NOMO-1 treated with DMSO at 0.1 percent for 48 hours (cell line): ENCODE results near the gene SEPTIN1.

Experiments
- DNase-seq: peaks from one replicate; lab custom pipeline; 2025; ENCODE audit not compliant: unreplicated experiment; lab: John Stamatoyannopoulos, UW

SEPTIN1 gene

GRCh38 chr16:30377050-30377811, 5.1 kb downstream of the SEPTIN1 start:
- peak; percentile 84 for DNase-seq

DNA sequence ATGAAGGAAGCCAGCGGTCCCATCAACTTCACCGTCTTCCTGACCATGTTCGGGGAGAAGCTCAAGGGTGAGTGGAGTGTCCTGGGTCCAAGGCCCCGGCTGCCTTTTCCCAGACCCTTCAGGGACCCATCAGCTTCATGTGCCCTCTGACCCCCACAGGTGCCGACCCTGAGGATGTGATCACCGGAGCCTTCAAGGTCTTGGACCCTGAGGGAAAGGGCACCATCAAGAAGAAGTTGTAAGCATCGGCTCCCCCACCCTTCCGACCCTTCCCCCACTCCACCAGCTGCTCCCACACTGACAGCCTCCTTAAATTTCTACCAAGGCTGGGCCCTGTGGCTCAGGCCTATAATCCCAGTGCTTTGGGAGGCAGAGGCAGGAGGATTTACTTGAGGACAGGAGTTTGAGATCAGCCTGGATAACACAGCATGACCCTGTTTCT, 5.9 kb downstream of the SEPTIN1 start:
- no peak for DNase-seq

- no peak for DNase-seq
These were observed 6.5 kb downstream of the SEPTIN1 start for GRCh38 chr16:30375864-30376263.

DNA sequence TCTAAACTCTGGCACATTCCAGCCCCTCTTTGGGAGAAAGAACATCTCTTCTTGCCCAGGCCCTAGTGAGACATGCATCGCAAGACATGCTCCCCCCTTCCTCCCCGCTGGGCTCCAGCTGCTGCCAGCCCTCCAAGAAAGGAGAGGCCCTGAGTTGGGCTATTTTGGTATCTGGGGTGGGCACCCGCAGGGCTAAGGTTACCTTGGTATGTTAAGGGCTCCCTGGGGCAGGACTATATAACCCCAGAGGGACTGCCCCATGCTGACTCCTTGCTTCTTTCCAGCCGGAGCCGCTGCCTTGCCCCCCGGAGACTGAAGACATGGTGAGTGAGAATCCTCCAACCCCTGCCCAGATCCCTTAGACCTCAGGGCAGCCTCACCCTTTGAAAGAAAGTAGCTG, 7.8 kb downstream of the SEPTIN1 start, which contains the start of gene MYL11:
Gene MYL11, plus strand, starts transcription at position 265 of the 400 bp plus-strand sequence. Its CDS starts 56 bp downstream, at position 321.
- DNase-seq, result no peak

DNA sequence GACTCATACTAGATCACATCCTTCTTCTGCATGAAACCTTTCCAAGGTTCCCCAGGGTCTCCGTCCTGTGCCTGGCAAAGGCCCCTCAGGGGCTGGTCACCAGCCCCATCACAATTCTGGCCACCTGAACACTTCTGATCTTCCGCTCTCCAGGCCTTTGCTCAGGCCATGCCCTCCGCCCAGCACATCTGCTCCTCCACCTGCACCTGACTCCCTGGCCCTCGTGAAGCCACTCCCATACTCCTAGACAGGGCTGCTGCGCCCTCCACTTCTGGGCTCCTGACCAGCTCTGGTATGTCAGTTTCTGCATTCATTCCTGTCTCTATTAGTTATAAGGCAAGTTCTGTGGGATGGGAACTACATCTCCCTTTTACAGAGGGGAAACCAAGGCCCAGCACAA, 9.6 kb downstream of the SEPTIN1 start:
- no peak for DNase-seq

GRCh38 chr16:30372038-30372712, 10.2 kb downstream of the SEPTIN1 start:
- no peak for DNase-seq

DNA sequence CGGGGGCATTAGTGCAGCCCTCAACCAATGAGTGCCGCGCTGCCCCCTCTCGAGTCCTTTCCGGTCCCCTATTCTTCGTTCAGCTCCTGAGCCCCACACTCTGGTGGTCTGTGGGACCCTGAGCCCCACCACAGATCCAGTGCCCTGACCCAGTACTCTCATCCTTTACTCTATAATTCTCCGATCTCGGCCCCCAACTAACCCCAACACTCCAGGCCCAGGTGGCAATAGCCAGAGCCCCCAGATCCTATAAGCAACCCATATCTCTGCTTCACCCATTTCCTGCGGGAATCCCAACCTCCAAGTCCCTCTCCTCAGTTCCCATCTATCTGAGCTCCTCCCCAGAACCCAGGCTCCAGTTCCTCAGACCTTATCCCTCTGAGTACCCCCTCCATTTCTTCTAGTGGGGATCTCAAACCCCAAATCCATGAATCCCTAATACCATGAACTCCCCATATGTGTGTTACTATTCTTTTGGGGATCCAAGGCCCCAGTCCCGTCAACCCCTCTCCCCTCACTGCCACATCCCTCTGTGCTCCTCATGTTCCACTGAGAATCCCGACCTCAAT, 11.0 kb downstream of the SEPTIN1 start:
- no peak for DNase-seq

DNA sequence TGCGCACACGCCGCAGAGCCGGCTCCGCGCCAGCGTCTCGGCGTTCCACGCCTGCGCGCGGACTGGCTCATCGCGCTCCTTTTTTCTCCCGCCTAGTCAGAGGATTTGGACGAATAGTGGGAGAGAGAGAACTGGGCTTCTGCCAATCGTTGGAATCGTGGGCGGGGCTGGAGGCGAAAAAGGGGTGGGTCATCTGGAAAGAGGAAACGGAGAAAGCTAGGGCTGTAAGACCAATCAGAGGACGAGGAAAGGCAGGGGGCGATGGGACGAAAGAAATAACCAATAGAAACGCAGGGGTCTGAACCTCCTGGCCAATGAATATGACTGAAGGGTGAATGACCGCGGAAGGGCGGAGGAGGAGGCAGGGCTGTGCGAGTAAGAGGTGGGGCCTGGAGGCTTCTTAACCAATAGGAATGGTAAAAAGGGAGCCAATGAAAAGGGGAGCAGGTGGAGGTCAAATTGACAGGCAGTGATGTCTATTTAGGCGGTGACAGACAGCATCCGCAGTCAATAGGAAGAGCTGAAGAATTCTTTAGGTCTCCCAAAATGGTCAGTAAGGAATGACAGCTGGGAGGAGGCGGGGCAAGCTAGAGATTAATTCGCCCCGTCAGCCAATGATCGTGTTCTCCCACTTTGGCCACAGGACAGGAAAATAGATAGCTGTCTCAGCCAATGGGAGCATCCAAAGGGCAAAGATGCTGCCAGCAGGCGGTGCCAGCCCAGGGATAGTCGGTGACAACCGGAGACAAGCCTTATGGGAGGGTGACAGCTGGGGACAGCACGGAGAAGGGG, 11.7 kb downstream of the SEPTIN1 start, which contains the start of gene TBC1D10B:
Gene TBC1D10B, minus strand, starts transcription at position 39 of the 792 bp plus-strand sequence. CDS start 311 bp downstream, outside the sequence.
- peak; percentile 100 for DNase-seq

GRCh38 chr16:30369938-30370455, 12.4 kb downstream of the SEPTIN1 start:
- no peak for DNase-seq

DNA sequence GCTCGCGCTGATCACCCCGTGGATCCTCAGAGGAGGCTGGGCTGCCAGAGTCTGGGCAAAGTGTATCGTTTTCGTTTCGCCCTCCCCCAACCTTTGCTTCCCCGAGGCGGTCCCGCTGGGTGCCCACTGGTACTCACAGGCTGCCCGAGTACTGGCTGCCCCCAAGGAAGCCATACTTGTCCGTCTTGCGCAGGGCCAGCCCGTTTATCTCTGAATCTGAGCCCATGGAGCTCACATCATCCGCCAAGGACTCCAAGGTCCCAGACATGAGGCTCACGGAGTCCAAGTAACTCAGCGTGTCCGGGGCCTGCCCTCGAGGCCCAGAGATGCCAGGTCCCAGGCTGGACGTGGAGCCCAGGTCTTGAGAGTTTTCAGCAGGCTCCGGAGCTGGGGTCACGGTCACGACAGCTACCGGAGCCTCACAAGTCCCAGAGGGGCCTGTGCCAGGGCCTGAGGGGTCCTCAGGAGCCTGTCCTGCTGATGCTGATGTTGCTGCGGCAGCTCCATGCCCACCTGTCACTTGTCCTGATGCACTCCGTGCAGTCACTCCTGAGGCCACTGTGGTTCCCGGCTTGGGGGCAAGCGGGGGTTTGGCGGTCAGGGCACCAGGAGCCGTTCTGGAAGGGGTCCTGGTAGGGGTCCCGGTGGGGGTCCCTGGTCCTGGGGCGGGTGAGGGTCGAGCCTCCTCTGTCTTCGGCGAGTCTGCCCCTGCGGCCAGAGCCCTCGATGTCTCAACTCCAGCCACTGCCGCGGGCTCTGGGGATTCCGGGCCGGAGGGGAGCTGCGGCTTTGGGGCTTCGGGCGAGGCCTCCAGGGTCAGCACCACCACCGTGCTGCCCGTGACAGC, 13.0 kb downstream of the SEPTIN1 start:
- DNase-seq, result no peak

GRCh38 chr16:30368792-30369090, 13.6 kb downstream of the SEPTIN1 start:
- DNase-seq, result no peak

DNA sequence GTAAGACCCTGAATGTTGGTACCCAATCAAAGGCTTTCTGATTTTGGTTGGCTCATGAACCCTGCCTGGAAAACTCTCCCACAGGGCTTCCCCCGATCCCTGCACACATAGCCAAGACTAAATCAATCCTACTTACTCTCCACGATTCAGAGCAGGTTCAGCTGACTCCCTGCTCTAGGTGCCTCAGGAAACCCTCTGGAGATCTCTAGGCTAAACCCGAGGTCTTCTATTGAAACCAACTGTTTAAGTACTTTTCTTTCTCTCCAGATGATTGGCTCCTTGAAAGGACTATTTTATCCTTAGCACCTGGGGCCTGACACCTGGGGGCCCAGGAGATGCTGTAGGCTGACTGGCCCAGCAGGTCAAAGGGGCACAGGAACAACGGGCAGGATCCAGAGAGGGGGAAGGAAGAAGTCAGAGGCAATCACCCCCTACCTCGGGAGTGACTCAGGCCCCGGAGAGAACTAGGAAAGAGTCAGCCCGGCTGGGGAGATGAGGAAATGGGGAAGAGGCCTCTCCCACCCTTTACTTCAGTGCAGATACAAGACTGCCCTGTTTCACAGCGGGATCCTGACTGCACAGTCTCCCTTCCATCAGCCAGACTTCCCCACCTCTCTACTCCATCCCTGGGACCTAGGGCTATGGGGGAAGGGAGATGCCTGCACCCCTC, 14.1 kb downstream of the SEPTIN1 start:
- DNase-seq, result peak; percentile 65

DNA sequence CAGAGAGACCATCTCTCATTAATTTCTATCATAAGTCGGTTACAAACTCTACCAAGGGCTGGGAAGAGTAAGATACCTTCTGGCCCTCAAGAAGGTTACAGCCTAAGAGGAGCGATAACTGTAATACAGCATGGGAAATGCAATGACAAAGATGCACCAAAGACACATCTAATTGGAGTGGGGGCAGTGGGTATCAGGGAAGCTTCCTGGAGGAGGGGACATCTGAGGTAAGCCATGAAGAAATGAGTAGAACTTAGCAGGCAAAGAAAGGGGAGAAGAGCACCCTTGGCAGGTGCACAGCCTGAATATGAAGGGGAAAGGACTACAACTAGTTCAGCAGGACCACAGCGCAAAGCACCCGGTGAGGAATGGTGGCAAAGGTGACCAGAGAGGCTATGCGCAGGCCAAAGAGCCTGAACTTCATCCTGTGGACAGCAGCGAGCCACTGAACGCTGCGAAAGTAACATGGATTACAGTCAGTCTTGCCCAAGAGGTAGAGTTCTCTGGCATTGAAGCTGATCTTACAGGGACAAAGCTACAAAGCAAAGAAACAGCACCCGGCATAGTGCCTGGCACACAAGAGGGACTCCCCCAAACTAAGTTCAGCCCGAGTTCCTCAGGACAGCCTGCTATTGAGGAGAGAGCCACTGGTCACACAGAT, 14.9 kb downstream of the SEPTIN1 start:
- no peak for DNase-seq

- DNase-seq, result no peak
These were observed 15.8 kb downstream of the SEPTIN1 start for GRCh38 chr16:30366511-30366910.

GRCh38 chr16:30365200-30365599, 17.2 kb downstream of the SEPTIN1 start:
- DNase-seq, result no peak

- no peak for DNase-seq
These were observed 21.2 kb downstream of the SEPTIN1 start for GRCh38 chr16:30361180-30361579.

DNA sequence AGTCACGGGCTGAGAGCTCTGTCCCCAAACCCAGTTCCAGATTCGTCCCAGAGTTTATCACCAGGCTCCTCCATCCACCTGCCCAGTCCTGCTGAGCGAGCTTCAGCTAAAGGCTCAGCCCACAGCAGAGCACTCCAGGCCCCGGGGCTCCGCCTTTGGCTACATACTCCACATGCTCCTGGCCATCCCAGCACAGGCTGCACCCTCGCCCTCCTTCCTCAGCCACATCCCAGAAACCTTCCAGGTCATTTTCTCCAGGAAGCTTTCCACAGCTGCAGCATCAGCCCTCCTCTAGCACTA, 22.5 kb downstream of the SEPTIN1 start:
- DNase-seq, result no peak

DNA sequence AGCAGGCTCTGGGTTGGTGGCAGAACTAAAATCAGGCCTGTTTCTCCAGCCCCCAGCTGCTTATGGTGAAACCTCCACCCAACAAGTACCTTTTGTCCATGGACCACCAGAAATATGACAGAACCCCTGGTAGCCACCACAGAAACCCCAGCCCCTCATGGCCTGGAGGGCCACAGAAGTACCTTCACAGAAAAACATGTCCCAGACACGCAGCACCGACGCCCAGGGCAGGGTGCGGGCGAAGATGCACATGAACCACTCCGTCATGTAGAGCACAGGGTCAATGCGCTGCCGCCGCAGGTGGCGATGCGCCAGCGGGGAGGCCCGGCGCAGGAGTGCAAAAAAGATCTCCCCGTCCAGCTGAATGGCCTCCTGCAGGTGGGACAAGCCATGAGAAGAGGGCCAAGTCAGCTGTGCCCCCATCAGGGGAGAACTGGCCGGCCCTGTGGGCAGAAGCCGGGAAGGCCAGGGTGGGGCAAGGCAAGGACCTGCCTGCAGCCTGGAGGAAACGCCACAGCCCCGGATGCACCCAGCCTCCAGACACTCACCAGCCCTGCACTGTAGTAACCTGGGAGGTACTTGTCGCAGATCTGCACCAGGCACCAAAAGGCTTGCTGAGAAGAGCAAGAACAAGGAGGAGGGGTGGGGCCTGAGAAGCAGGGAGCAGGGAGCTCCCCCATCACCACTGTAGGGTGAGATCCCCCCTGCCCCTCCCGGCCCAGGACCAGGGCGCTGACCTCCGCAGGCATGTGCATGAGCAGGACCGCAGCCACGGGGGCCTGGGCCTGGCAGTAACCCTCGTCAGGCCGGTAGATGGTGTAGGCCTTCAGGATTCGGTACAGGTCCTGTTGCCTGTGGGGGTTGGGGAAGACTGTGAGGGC, 23.1 kb downstream of the SEPTIN1 start:
- DNase-seq, result no peak
